DMS79 treated with DMSO at 0.1 percent for 48 hours (cell line): ENCODE data around the gene ACTG1.

Source experiments
- DNase-seq: peaks from one replicate; lab custom pipeline; 2025; lab: John Stamatoyannopoulos, UW

Gene ACTG1

GRCh38 chr17:81517339-81518112, 4.9 kb upstream of the ACTG1 start:
- no peak for DNase-seq

DNA sequence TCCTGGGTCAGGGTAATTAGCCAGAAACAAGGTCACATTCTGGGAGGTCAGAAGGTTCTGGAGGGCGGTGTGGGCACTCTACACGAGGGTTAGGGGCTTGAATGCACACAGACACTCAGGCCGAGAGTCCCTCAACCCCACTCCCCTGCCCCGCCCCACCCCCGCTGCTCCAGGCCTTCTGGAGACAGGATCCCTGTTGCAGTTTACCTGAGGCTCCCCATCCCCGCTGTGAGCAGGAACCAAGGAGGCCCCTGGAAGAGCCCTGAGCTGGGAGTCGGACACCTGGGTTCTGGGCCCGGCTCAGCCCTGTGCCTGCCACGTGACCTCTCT, 4.4 kb upstream of the ACTG1 start:
- no peak for DNase-seq

GRCh38 chr17:81516439-81516838, 3.8 kb upstream of the ACTG1 start:
- DNase-seq: no peak

- DNase-seq: no peak
These were observed 3.0 kb upstream of the ACTG1 start for GRCh38 chr17:81515530-81516041.

DNA sequence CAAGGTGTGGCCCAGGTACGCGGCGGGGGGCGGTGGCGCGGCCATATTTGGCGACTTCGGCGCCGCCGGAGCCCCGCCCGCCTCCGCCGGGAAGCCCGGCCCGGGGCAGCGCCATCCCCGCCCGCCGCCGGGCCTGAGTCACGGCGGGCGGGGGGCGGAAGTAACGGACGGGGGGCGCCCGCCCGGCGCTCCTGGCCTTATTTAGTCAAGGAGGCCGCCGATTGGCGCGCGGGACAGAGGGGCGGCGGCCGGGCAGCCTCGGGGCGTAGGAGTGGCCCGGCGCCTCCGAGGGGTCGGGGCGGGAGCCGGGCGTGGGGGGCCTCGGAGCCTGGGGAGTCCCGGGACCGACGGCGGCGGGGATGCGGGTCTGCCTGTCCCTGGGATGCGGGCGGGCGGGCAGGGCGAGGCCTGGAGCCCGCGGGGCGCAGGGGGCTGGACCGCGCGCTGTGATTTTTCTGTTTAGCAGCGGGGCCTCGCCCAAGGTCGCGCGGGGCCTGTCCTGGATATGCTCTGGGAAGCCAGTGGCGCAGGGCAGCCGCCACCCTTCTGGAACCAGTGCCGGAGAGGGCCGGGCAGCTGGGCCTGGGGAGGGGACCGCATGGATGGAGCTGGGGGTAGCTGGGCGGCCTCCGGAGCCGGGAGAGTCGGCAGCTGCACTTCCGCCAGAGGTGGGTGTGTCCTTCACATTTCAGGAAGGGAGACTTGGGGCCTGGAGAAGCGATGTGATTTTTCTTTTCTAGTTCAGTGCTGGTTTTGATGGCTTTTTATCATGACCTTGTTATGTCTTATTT, 2.3 kb upstream of the ACTG1 start:
- peak; percentile 26 for DNase-seq

DNA sequence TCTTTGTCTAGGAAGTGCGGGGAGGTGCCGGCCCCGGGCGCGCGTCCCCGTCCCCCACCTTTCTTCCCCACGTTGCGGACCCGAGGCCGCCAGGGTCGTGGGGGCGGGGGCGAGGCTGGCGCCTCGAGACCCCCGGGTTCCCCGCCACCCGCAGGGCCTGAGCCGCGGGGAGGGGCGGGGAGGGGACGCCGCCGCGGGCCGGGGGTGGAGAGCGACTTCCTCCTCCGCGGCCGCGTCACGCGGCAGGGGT, 1.8 kb upstream of the ACTG1 start:
- no peak for DNase-seq

DNA sequence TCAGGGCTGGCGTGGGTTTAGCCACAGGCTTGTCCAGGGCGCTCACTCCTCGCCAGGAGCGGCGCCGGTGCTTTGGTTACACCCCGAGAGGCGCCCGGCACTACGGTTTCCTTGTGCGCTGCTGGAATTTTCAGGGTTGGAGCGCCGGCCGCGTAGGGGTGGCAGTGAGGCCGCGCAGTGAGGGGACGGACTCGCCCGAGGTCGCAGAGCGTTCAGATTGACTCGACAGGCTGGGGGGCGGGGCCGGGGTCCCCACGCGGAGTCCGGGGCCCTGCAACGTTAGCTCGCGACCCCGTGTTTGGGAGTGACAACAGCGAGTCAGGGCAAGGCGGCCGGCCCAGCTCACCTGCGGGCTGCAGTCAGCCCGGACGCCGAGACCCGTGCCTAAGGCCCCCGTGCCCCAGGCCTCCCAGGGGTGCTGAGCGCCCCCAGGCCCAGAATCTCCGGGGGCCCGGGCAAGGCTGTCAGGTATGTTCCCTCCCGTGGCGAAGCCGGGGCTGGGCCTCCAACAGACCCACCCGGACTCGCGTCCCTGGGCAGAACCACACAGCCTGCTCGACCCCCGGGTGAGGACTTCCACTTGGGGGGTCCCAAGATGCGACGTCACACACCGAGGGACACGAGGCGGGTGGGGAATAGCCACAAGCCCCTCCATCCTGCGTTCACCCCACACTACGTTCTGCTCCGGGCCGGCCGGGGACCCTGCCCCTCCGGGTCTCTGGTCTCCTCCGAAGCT, 1.3 kb upstream of the ACTG1 start:
- DNase-seq: no peak

DNA sequence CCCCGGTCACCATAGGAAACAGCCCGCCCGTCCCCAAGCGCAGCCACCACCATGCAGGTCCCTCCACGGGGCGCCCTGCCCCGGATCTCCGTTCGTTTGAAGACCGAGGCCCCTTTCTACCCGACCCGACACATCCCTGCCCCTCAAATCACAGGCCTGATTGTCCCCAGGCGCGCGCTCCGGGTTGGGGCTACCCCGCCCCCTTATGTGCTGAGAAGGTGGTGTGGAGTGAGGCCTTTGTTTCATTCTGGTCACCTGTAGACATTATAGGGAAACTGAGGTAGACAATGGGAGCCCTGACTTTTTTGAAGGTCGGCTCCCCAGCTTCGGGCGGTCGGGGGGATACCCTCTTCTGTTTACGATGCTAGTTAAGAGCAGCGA, 763 bp upstream of the ACTG1 start:
- peak; percentile 31 for DNase-seq

- no peak for DNase-seq
These were observed 616 bp downstream of the ACTG1 start for GRCh38 chr17:81511804-81512561.

DNA sequence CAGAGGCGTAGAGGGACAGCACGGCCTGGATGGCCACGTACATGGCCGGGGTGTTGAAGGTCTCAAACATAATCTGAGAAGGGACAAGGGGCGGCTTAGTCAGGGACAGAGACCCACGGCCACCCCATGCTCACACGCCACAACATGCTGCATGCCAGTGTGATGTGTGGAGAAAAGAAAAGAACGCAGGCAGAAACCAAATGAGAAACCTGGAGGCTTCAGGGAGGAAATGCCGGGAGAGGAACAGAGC, 1.1 kb downstream of the ACTG1 start:
- no peak for DNase-seq

- no peak for DNase-seq
These were observed 1.6 kb downstream of the ACTG1 start for GRCh38 chr17:81510785-81511553.

GRCh38 chr17:81509972-81510784, 2.4 kb downstream of the ACTG1 start:
- no peak for DNase-seq

DNA sequence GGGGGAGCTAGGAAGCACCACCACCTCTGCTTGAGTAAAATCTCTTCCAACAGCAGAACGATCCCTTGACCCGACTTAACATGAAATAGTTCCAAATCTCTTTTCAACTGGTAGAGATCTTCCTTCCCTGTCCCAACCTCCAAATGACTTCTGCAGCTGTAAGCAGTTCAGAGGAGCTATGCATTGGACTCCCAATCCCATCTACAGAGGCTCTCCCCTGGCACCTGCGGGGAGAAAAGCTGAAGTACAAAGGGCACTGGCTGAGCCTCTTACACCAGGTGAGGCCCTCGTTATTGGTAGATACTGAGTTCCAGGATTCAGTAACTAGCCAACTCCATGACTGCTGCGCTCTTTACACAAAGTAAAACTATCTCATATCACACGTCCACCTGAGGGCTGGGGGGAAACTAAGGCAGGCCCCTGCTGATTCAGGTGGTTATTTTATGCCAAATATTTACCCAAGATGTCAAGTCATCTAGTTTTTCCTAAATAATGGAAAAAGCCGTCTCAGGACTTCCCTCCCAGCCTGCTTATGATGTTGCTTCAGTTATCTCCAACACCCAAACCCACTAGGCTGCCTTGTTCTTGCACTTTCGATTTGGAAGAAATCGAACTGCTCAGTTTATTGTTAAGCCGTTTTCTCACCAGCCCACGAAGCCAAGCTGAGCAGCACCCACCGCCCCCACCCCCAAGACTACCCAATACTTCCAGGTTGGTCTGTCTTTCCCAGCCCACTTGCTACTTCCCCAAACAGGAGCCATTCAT, 3.2 kb downstream of the ACTG1 start:
- no peak for DNase-seq

DNA sequence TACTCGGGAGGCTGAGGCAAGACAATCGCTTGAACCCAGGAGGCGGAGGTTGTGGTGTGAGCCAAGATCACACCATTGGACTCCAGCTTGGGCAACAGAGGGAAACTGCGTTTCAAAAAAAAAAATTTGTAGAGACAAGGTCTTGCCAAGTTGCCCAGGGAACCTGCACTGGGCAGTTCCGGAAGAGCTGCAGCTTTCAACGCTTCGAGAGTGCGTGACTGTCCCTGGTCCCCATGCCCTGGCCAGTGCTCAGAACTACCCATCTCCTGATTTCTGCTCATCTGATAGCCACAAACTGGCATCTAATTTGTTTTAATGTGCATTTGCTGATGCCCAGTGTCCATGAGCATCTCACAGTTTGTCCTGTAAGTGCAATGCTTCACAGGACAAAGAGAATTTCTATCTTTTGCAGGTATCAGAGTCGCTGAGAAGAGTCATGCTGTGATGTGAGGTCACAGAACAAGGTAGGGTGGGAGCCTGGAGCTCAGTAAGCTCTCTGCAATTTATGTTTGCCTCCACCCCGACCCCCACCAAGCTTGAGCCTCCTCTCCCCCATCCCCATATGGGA, 3.9 kb downstream of the ACTG1 start:
- DNase-seq: no peak

DNA sequence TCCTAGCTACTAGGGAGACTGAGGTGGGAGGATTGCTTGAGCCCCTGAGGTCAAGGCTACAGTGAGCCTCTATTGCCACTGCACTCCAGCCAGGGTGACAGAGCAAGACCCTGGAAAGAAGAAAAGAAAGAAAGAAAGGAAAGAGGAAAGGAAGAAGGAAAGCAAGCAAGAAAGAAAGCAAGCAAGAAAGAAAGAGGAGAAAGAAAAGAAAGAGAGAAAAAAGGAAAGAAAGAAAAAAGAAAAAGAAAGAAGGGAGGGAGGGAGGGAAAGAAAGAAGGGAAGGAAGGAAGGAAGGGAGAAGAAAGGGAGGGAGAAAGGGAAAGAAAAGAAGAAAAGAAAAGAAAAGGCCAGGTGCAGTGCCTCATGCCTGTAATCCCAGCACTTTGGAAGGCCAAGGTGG, 9.0 kb downstream of the ACTG1 start:
- no peak for DNase-seq

GRCh38 chr17:81502471-81503017, 10.1 kb downstream of the ACTG1 start:
- no peak for DNase-seq

DNA sequence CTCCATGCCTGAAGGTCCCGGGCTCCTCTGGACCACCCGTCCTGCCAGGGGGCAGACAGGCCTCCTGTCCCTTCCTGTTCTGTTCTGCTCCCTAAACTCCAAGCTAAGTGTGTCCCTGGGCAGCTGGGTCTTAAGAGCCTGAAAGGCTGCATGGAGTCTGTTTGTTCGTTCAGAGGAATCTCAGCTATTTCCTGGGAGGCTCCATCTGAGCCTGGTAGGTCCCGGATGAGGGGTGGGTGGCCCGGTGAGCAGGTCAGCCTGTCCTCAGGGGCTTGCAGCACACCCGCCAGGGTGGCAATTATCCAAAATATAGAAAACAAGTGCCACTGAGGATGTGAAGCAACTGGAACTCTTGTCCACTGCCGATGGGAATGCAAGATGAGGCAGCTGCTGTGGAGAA, 12.6 kb downstream of the ACTG1 start:
- DNase-seq: no peak

DNA sequence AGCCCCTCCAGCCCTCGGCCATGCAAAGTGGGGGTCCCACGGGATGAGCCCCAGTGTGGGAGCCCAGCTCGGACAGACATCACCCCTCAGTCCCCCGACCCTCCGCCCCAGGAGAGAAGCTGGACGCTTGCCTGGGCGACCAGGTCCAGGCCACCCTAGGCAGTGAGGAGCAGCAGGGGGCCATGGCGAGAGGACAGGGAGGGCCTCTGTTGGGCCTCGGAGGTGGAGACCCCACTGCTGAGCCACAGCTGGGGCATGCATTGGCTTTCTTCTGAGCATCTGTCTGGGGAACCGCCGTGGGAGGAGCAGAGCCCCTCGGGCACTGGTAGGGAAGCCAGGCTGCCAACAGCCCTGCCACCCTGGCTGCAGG, 13.0 kb downstream of the ACTG1 start:
- no peak for DNase-seq

DNA sequence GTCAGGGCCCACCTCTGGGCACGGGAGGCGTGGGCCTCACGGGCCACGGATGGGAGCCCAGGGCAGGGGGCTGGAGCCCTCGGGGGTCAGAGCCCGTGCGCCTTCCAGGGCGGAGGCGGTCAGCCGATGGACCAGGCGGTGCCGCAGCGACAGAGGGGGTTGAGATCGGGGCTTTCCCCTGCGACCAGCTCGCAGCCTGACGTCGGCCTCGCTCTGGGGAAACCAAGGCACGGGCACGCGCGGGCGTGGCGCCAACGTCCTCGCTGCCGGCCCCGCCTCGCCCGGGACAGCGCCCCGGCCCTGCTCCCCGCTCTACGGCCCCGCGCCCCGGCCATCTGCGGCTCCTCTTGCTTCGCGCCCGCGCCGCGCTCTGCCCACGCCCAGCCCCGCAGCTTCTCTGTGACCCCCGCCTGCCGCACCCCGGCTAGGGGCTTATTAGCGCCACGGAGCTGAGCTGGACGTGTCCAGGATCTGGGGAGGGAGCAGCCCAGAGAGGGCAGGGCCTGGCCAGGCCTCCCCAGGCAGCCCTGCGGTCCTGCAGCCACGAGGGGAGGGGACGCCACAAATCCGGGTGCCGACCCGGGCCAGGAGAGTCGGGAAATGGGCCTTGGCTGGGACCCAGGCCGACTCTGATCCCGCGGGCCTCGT, 13.5 kb downstream of the ACTG1 start:
- DNase-seq: no peak
